Erythroblast (primary cell): ENCODE results near the gene VSX1.

Experiments used
- GATA1 ChIP-seq: IDR thresholded peaks from 2 replicates; pipeline ENCODE4 v1.6.1; 2011; ENCODE audit warnings: low read depth, mild to moderate bottlenecking, control low read depth, low read length, moderate library complexity
- POLR2A ChIP-seq: IDR thresholded peaks from 2 replicates; pipeline ENCODE4 v1.6.1; 2011; ENCODE audit warnings: mild to moderate bottlenecking, low read length

DNA sequence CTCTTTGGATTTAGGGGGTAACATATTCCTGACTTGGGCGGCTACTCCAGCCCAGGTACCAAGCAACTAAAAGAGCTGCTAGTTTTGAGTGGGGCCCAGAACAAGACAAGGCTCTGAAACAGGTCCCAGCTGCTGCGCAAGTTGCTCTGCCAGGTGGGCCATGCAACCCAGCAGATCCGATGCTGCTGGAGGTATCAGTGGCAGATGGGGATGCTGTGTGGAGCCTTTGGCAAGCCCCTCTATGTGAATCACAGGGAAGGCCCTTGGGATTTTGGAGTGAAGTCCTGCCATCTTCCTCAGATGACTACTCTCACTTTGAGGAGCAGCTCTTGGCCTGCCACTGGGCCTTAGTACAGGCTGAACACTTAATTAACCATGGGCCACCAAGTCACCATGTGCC, 43.7 kb upstream of the VSX1 start:
- TF ChIP-seq POLR2A (no peak), GATA1 (no peak)
